NCI-H510A treated with DMSO at 0.1 percent for 48 hours (cell line): ENCODE data around the gene ADD1.

Experiments used
- DNase-seq: peaks from one replicate; lab custom pipeline; 2025; lab: John Stamatoyannopoulos, UW

The ADD1 gene

DNA sequence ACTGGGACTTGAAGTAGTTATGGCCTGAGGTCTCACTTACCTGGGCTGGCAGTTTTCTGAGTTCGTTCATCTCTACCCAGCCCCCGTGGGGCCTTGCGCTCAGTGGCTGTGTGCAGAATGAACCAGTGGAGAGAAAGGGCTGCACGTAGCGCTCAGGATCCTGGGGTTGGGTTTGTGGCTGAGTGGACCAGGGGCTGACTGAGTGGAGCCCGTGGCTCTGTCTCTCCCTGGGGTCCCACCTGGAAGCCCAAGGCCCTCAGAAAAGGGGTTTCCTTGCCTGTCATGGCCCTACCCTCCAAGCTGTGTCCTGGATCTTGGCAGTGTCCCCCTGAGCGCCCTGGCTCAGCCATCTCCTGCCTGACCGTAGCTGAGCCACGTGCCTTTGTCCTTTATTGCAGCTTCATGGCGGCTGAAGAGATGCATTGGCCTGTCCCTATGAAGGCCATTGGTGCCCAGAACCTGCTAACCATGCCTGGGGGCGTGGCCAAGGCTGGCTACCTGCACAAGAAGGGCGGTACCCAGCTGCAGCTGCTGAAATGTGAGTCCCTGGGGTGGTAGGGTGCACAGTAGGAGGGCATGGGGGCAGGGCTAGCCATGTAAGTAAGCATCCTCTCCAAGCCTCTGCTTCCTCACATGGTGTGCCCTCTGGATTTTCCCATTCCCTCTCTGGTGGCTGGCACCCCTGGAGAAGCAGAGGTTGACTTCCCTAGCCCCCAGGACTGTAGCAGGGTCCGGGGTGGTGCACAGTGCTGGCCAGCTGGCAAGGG is 23.2 kb upstream of the ADD1 start:
- peak; percentile 50 for DNase-seq

DNA sequence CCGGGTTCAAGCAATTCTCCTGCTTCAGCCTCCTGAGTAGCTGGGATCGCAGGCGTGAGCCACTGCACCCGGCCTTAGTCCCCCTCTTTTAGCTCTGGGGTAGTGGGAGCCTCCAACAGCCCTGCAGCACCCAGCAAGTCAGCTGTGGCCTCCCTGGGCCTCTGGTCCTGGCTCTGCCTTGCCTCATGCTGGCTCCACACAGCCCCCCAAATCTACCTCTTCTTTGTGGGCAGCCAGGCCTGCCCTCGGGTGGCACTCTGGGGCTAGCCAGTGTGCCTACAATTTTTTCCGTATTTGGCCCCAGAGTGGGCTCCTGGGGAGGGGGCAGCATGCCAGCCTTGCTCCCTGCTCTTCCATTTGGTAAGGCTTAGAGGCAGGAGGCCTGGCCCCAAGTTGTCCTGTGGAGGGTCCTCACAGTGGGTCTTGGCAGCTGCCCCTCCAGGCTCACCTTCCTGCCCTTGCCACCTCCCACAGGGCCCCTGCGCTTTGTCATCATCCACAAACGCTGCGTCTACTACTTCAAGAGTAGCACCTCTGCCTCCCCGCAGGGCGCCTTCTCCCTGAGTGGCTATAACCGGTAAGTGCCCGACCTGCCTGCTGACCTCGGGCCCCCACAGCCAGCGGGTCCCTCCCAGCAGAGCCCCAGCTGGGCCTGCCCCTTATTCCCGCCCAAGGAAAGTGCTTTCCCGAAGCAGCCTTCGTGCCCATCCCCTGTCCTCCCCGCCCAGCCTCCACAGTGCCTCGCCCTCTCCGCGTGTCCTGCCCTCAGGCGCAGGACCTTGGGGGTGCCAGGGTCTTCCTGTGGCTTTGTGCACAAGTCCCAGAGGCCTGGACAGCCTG is 21.0 kb upstream of the ADD1 start:
- DNase-seq: no peak

DNA sequence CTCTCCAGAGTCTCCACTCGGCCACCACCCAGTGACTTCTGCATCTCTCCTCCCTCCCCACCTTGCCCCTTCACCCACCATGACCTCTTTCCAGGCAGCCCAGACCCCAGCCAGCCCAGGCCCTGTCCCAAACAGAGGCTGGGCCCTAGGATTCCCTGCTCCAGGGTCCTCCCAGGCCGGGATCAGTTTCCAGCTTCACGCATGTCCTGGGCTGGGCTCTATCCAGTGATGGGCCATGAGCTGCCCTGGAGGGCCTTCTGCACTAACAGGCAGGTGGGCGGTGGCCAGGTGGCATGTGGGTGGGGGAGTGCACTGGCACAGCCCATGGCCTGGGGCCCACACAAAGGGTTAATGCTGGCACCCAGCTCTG is 20.4 kb upstream of the ADD1 start:
- no peak for DNase-seq

DNA sequence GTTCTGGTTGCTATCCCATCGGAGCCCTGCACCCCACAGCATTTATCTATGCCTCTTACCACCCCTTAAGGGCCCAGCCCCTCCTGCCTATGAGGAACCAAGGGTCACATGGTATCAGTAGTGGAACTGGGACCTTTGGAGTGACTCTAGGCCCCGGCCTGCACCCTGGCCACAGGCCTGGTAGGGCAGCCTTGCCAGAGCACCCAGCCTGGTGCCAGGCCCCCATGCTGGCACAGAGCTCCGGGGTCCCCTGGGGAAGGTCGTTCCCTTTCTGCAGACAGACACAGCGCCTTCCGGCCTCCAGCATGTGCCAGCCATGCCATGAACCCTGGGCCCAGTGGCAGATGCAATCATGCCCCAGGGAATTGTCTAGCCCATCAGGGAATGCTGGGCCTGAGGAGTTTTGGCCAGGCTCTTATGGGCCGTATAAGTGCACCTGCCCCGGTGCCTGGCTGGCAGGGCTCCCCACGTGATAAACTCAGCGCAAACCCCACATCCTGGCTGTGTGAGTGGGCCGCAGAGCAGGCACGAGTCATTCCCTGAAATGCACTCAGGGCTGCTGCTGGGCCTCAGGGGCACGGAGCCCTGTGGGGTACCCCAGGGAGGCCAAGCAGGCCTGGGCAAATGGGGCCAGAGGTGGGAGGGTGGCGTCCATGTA is 19.8 kb upstream of the ADD1 start:
- no peak for DNase-seq

DNA sequence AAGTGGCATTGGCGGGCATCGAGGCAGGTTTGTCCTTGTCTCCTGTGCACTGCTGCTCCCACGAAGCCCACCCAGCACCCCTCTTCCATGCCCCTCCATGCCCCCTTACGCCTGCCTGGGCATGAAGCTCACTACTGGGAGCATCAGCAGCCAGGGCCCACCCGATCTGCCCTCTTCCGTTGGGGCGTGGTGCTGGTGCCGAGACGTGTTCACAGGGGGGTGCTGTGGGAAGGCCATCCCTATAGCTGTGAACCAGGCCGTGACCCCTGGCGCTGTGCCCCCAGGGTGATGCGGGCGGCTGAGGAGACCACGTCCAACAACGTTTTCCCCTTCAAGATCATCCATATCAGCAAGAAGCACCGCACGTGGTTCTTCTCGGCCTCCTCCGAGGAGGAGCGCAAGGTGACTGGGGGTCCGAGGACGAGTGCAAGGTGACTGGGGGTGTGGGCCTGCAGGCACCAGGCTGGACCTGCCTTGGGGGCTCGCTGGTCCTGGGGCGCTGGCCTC is 19.3 kb upstream of the ADD1 start:
- no peak for DNase-seq

DNA sequence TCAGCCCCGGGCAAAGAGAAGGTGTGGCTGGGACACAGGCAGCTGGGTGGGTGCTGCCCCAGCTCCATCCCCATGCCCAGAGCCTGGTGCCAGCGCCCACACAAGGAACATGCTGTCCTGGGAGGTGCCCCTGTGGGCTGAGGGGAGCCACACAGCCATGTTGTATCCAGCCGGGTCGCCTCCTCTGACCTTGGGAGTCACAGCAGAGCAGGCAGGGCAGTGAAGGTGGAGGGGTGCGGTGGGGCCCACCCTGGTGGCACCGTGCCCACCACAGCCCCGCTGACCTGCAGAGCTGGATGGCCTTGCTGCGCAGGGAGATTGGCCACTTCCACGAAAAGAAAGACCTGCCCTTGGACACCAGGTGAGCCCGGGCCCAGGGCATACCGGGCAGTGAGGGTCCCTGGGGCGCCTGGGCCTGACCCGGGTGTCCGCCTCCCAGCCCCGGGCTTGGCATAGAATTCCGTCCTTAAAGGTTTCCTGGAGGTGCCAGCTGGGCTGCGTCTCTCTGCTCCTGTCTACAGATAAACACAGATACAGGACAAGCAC is 18.7 kb upstream of the ADD1 start:
- no peak for DNase-seq

DNA sequence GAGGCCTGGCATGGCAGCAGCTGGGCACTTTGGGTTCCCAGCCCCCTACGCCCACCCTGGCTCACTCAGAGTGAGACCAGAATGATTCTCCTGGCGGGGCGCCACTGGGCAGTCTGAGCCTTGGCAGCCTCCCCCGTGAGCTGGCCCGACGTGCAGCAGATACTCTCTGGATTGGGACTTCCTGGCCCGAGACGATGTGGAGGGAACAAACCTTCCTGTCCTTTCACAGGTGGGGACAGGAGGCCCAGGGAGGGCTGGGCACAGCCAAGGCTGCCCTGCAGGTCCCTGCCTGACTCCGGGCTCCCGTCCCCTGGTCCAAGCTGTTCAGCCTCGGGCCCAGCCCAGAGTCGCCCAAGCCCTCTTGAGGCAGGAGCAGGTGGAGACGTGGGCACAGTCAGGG is 17.9 kb upstream of the ADD1 start:
- no peak for DNase-seq

DNA sequence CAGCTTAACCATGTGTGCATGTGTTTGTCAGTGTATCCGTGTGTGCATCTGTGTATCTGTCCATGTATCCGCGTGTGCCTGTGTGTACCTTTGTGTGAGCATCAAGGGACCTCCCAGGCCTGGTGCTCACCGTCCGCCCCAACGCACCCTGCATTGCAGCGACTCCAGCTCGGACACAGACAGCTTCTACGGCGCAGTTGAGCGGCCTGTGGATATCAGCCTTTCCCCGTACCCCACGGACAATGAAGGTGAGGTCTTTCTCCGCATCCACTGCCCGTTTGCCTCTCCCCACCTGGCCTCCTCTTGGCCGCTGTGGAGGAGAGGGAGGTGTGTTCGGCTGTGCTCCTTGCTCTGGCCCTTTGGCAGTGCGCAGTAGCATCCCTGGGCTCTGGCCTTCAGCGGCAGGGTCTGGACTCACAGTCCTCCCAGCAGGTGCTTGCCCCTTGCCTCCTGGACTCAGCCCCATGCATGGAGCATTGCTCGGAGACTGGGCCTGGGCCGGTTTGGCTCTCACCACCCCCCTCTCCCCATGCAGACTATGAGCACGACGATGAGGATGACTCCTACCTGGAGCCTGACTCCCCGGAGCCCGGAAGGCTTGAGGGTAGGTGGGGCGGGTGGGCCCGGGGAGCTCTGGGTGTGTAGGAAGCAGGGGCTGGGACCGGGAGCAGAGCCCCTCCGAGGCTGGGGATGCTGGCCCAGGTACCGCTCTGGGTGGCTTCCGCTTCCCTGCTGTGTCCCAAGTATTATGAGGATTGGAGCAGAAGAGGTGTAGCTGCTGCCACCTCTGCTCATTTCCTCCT is 16.4 kb upstream of the ADD1 start:
- DNase-seq: no peak

DNA sequence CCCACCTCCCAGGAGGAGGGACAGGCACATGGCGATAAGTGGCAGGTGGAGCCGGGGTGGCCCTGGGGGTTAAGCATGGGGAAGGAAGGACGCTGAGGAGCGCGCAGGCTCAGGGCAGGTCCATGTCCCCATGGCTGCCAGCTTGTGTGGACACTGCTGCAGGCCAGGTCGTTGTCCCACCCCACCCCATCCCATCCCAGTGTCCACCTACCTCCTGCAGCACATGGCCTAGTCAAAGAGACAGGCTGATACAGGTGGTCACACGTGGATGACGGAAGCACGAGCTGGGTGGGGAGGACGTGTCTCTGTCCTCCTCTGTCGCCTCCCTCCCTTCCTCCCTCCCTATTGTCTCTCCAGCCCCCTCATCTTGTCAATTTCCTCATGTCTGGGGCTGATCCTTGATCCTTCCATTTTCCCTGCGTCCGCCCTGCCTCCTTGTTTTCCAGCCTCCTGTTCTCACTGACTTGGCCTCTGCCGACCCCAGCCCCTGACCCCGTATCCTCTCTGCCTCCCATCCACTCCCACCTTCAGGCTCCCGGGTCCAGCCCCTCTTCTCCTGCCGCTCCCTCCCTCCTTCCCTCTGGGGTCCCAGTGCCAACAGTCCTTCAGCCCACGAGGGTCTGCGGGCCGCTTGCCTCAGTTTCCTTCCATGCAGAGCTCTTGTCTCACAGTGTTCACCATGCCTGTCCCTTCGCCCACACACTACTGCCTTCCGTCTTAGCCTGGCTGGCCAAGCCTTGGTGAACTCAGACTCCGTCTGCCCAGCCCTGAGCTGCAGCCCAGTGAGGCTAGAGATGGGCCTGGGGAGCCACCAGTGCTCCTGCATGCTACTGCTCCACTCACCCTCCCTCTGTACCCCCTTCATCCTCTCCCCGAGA is 15.5 kb upstream of the ADD1 start:
- no peak for DNase-seq

DNA sequence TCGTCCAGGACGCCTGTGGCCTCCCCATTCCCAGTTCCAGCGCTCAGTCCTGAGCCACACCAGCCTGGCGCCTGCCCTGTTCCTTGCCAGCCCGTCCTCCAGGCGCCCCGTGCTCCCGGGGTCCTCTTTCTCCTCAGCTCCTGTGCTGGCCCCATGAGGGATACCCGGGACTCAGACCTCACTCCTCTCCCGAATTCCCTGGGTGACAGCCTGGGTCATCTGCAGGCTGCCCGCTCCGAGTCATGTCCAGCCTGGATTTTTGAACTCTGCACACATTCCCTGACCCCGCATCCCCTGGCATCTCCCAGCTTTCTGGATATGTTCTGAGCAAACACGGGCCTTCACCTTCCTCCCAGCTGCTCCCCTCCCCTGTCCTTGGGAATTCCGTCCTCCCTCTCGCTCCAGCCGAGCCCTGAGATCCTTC is 14.9 kb upstream of the ADD1 start:
- no peak for DNase-seq

DNA sequence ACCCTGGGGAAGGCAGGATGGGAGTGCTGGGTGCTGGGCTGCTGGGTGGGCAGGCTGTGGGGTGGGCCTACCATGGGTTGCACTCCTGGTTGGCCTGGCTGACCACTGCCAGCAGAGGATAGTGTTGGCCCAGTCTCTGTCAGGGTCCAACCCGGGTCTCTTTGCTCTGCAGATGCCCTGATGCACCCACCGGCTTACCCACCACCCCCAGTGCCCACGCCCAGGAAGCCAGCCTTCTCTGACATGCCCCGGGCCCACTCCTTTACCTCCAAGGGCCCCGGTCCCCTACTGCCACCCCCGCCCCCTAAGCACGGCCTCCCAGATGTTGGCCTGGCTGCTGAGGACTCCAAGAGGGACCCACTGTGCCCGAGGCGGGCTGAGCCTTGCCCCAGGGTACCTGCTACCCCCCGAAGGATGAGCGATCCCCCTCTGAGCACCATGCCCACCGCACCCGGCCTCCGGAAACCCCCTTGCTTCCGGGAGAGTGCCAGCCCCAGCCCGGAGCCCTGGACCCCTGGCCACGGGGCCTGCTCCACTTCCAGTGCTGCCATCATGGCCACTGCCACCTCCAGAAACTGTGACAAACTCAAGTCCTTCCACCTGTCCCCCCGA is 14.2 kb upstream of the ADD1 start:
- no peak for DNase-seq

DNA sequence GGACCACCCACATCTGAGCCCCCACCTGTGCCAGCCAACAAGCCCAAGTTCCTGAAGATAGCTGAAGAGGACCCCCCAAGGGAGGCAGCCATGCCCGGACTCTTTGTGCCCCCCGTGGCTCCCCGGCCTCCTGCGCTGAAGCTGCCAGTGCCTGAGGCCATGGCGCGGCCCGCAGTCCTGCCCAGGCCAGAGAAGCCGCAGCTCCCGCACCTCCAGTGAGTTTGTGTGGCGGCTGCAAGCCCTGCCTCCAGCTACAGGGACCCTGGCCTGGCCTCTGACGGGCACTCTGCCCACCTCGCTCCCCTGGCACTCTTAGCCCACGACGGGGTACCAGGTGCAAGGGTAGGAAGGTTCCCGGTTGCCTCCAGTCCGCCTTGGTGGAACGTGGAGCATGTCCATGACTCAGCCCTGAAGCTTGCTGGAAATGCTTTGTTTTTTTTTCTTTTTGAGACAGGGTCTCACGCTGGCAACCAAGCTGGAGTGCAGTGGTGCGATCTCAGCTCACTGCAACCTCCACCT is 13.7 kb upstream of the ADD1 start:
- DNase-seq: no peak

DNA sequence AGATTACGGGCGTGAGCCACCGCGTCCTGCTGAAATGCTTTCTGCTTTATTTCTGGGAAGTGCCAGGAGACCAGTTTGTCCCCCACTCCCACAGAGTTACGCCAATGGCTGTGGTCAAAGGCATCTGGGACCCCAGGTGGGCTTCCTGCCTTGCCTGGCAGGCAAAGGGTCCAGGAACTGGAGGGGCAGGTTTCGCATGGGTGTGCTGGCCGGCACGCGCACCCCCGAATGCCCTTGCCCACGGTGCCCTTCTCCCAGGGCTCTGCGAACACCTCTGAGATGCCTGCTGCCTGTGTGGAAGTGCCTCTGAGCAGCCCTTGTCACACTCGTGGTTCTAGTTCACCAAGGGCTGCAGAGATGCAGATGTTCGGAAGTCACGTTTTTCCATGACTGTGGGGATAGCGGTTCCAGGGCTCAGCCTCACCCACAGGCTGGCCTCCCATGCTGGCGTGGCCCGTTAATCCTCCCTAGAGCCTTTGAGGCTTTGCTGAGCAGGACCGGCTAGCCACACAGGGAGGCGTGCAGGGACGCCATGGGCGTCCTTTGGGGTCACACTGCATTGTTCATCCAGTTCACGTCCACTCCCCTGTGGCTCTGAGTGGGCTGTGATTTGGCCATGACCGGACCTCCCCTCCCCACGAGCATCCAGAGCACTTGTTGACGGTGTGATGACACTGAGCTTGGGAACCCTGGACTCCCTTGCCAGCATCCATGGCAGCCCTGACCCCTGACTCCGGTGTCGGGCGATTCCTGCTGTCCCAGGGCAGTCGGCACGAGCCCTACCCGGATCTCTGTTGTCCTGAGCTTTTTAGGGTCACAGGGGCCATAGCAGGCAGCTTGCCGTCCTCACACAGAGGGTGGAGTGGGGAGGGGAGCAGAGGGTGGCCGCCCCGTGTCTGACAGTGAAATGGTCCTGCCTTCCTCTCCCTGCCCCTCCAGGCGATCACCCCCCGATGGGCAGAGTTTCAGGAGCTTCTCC is 12.7 kb upstream of the ADD1 start:
- no peak for DNase-seq

DNA sequence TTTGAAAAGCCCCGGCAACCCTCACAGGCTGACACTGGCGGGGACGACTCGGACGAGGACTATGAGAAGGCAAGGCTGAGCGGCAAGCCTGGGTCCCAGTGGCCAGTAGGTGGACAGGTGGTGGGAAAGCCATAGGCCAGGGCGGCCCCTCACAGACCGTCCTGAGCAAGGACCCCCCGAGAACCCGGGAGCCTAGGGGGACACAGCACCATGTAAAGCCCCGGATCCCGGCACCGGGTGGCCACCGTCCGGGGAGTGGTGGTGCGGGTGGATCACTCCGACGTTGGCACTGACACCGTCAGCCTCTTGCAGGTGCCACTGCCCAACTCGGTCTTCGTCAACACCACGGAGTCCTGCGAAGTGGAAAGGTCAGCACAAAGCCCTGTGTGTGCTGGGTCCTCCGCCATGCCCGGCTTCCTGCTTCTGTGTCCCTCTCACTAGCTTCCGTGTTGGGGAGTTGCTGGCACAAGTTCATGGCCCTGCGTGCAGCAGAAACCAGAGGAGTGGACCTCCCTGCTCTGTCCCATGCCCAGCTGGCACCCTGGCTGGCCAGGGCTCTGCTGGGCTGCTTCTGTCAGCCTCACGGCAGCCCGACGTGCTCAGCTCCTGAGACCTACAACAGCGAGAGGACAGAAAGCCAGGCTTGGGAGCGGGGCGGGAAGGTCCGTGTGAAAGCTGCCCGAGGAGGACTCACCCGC is 11.9 kb upstream of the ADD1 start:
- DNase-seq: no peak

DNA sequence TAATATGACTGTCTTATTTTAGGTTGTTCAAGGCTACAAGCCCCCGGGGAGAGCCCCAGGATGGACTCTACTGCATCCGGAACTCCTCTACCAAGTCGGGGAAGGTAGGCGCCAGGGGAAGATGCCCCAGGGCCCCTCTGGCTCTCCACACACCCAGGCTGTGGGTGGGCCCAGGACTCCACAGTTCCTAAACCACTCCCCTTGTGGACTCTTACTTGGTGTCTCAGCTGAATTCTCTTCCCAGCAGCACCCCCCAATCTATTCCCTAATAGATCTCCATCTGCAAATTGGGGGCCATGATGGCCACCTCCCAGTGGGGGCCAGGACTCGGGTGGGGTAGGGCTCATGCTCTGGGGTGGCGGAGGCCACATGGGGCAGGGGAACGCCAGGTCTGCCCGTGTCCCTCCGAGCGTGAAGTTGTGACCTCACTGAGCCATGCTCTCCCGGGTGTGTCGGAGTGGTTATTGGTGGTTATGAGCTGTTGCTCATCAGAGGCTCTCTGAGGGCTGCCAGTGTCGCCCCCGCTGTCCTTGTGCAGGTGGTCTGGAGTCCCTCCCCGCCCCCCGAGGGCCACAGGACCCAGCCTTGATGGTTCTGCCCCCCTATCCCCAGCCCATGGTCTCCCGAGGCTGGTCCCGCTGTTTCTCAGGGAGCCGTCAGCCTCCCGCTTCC is 11.2 kb upstream of the ADD1 start:
- no peak for DNase-seq

DNA sequence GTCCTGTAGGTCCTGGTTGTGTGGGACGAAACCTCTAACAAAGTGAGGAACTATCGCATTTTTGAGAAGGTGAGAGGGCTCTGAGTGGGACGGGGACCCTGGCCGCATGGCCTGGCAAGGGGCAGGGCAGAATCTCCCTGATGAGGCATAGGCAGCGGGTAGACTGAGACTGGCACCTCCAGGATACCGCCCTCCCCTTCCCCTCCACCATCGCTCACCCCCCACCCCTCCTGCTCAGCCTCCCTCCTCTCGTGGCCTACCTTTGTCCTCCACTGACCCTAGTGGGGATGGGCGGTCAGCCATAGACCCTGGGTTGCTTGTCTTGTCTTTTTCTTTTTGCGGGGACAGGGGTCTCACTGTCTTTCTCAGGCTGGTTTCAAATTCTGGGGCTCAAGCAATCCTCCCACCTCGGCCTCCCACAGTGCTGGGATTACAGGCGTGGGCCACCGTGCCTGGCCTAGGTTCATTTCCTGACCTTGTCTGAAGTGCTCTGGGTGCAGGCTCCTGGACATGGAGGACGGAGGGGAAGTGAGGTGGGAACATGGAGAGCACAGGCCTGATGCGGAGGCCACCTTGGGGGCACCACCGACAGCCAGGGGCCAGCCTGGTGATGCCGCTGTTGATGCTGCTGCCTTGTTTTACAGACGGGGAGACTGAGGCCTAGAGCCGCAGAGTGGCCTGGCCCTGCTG is 10.5 kb upstream of the ADD1 start:
- DNase-seq: no peak

DNA sequence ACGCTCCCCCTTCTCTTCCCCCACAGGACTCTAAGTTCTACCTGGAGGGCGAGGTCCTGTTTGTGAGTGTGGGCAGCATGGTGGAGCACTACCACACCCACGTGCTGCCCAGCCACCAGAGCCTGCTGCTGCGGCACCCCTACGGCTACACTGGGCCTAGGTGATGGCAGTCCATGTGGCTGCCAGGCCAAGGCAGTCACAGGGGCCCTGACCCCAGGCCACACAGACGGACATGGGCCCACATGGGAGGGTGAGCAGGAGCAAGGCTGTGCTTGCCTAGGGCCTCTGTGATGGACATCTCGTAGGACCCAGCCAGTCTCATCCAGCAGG is 10.0 kb upstream of the ADD1 start:
- no peak for DNase-seq
